ENCODE measurements around the gene MAPKBP1. TPM values are rescaled to one million over a fixed set of nuclear protein-coding genes. Genes with fewer than 3 reads are reported as not detected.
A peak's percentile ranks its signal among the peaks of the same experiment; 100 is the strongest.

MAPKBP1 gene
- total and polyA plus RNA-seq, 9 of the 15 experiments (the other 6 are each of a cell fraction or from before 2014, with no cell fraction given) = 0.15 to 9.5 (median 4.5) TPM

GRCh38 chr15:41827880-41828806 is 53.9 kb downstream of the MAPKBP1 start, which contains the start of gene JMJD7 (continued):
- TF ChIP-seq TFAP4 (CRISPR knock-in tag; IDR thresholded peaks at IDR 0.05; ENCODE audit: borderline replicate concordance) = peak; percentile 96
- TF ChIP-seq L3MBTL2 (IDR thresholded peaks at IDR 0.05) = peak; percentile 79
- TF ChIP-seq POLR2AphosphoS5 (IDR thresholded peaks at IDR 0.05; ENCODE audit: control insufficient read depth, insufficient read depth, low read depth, low read length) = peak; percentile 44; the same call in 1 of the 2 replicates
- TF ChIP-seq MAX (CRISPR knock-in tag; IDR thresholded peaks at IDR 0.05) = peak; percentile 75
- peak; percentile 84 for TF ChIP-seq RBFOX2 (IDR thresholded peaks at IDR 0.05; ENCODE audit: low read depth, low read length)
- 0 out of 2 replicates have a peak, but pooled peaks have one; percentile 39 for TF ChIP-seq PTBP1 (IDR thresholded peaks at IDR 0.05; ENCODE audit: low read depth, low read length)

- peak overlapping the region; percentile 52 for H3K4me3 ChIP-seq
- no peak for DNase-seq (ENCODE audit: extremely low read depth in 1 of 4, low spot score in 3 of 4)
- POLR2A ChIA-PET = interaction anchor here (1.0 kb wide), 1 partner anchor 17 kb away, joined by 3 read pairs; no protein-coding TSS in a partner anchor
- no peak for FAIRE-seq
- in situ Hi-C loops (cut with MboI) = no loop called here
- 3% methylated on average over 6 of the region's 6 CpGs for WGBS (ENCODE audit: insufficient coverage, low coverage, missing lambda C conversion rate)
- peaks cover 9% of the 10 kb centered on the region; the same call in 2 of the 3 replicates for H3K79me2 ChIP-seq (ENCODE audit: control insufficient read depth, insufficient read depth, low read length)
- no peaks in the 10 kb centered on the region for H3K9me3 ChIP-seq (replicated peaks; ENCODE audit: control insufficient read depth, insufficient read depth, low read depth, low read length)
- peaks cover 6 to 23% of the 10 kb centered on the region in 2 experiments; a peak in 2 of 5 replicates for H3K4me1 ChIP-seq (replicated peaks in 1 of 2; ENCODE audit: control insufficient read depth in 2 of 2, insufficient read depth in 2 of 2, low read length in 2 of 2)
- TF ChIP-seq SREBF2 (CRISPR knock-in tag; IDR thresholded peaks at IDR 0.05) = no peak
- TF ChIP-seq GTF3C2 (IDR thresholded peaks at IDR 0.05; ENCODE audit: borderline replicate concordance, extremely low read depth, insufficient read length) = no peak
- no peak for TF ChIP-seq CAMTA2 (CRISPR knock-in tag; conservative IDR thresholded peaks at IDR 0.05)
- TF ChIP-seq HDAC3 (IDR thresholded peaks at IDR 0.05; ENCODE audit: borderline replicate concordance, partially characterized antibody) = no peak
- no peak for TF ChIP-seq BRF2 (IDR thresholded peaks at IDR 0.05; ENCODE audit: borderline replicate concordance, insufficient read depth, insufficient read length)
- TF ChIP-seq RB1 (IDR thresholded peaks at IDR 0.05; ENCODE audit: low read depth) = no peak
- peak overlapping the region; percentile 87 for H3K4me2 ChIP-seq (ENCODE audit: insufficient read depth, low read length)
- no peaks in the 10 kb centered on the region for H3K9me1 ChIP-seq (ENCODE audit: control insufficient read depth, insufficient read depth, low read length)
- H3K27me3 ChIP-seq (ENCODE audit: control insufficient read depth in 2 of 2, insufficient read depth in 2 of 2, low read length in 2 of 2) = no peaks in the 10 kb centered on the region
- H3K27ac ChIP-seq (ENCODE audit: extremely low read depth, low read depth, low read length) = no peak overlapping the region
- H4K20me1 ChIP-seq (replicated peaks; ENCODE audit: control insufficient read depth, insufficient read depth, low read length) = 0 out of 2 replicates have a peak, but pooled peaks cover 3% of the 10 kb centered on the region
- H3K36me3 ChIP-seq (ENCODE audit: control insufficient read depth, insufficient read depth, low read length) = peaks cover 10% of the 10 kb centered on the region; the same call in 1 of the 3 replicates
- intact Hi-C loops (cut with micrococcal nuclease) = no loop called here
- no TSS peak for BruUV-seq (replicated peaks)
- H2AFZ ChIP-seq (ENCODE audit: low read depth, low read length) = peak overlapping the region; percentile 91
- ATAC-seq = no peak
- CTCF ChIA-PET (ENCODE audit: low intra/inter-chr PET ratio) = no interaction called here
- peak overlapping the region in 1 of 2 experiments; percentile 65; a peak in 3 of 4 replicates for H3K9ac ChIP-seq (ENCODE audit: insufficient read depth in 1 of 2, low read depth in 2 of 2, low read length in 2 of 2)
These were observed 54.5 kb downstream of the MAPKBP1 start for GRCh38 chr15:41828807-41829141.

Measured in K562 (cell line).